Spinal cord (tissue), 10 donors: Measurements from ENCODE around the gene NOTUM. TPM values are rescaled to one million over a fixed set of nuclear protein-coding genes. Genes with fewer than 3 reads are reported as not detected.

ENCODE experiments used
- DNase-seq, 6 donors: peaks; one replicate each; pipeline versions ENCODE4 v3.0.0 to v3.0.0-alpha.2; 2013 to 2015; ENCODE audit warnings: low spot score in 6 of 6, low read depth in 4 of 6
- H3K27ac ChIP-seq: one replicate; pipeline ENCODE4 v1.5.1; 2013; ENCODE audit warnings: low read depth, low read length, control low read depth
- H3K27me3 ChIP-seq: one replicate; pipeline ENCODE4 v1.6.1; 2013; ENCODE audit warnings: low read length; ENCODE audit not compliant: control insufficient read depth, insufficient read depth
- H3K36me3 ChIP-seq: one replicate; pipeline ENCODE4 v1.6.1; 2013; ENCODE audit warnings: low read length; ENCODE audit not compliant: control insufficient read depth, insufficient read depth
- H3K4me1 ChIP-seq: one replicate; pipeline ENCODE4 v1.6.1; 2013; ENCODE audit warnings: low read length; ENCODE audit not compliant: control insufficient read depth, insufficient read depth
- H3K4me3 ChIP-seq: one replicate; pipeline ENCODE4 v1.5.1; 2013; ENCODE audit warnings: low read depth, low read length, control low read depth
- H3K9me3 ChIP-seq: one replicate; pipeline ENCODE4 v1.6.1; 2013; ENCODE audit warnings: low read length; ENCODE audit not compliant: control insufficient read depth, insufficient read depth
- WGBS: methylation state at CpG from one replicate; pipeline ENCODE4 v1.1.5; 2013; ENCODE audit warnings: missing lambda C conversion rate; ENCODE audit not compliant: insufficient coverage; 5-methylcytosine and 5-hydroxymethylcytosine counted together
- long read RNA-seq, 4 donors: transcript quantifications; one replicate each; lab custom pipeline, GENCODE V29; 2026
- polyA plus RNA-seq, 2 donors: library from polyadenylated mRNA; unstranded; fragments of 120-200 nt; gene quantifications; one replicate each; pipeline ENCODE4 v1.2.1, GENCODE V29; 2013; ENCODE audit not compliant: insufficient read length in 2 of 2
- total RNA-seq, 2 donors: library from RNA; depleted of rRNA in 1 of 2; stranded (reverse); fragments of 120-200 nt in 1 of 2; fragments of >200 nt in 1 of 2; gene quantifications; one replicate each; pipeline versions ENCODE4 v1.2.3 to v1.2.4, GENCODE V29; 2013 to 2014
- donor health status: healthy.

NOTUM gene
- 1 to 10 TPM in 1 of 2 donors, under 1 TPM in 1; 0.89 to 3.0 TPM for total RNA-seq
- 1 to 10 TPM in 1 of 2 donors, under 1 TPM in 1; 0.82 to 1.4 TPM for polyA plus RNA-seq
- long read RNA-seq, donor 1, result 0 reads
- long read RNA-seq, donor 2, partial matches to known transcripts, result 0 of 1 reads
- long read RNA-seq, donor 2, other reads (novel, unspliced or antisense), result 0 of 1 reads
- long read RNA-seq, donor 3, result 0 reads
- long read RNA-seq, donor 4, transcript NOTUM-201 (11 exons, 2,329 nt), result major isoform, 18 of 492 reads
- long read RNA-seq, donor 4, partial matches to known transcripts, result 430 of 492 reads
- long read RNA-seq, donor 4, other reads (novel, unspliced or antisense), result 43 of 492 reads

DNA sequence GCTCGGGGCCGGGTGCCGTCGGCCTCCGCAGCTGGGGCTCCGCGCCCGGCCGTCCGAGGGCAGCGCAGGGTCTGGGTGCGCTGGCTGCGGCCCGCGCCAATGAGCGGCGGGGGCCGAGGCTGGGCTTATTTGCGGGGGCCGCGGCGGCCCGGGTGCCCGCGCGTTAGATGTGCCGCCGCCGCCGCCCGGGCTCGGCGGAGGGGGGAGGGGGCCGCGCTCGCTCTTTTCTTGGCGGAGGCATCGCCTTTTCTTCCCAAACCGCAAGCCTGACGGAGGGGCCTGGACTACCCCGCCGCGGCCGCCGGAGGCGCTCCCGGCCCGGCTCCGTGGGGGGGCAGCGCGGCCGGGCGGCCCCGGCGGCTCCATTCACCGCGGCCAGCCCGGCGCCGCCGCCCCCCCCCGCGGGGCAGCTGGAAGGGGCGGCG, at the start of gene NOTUM:
Gene NOTUM (minus strand): TSS at position 101 of the 425 bp plus-strand sequence. CDS start 278 bp downstream, outside the sequence.
- Histone ChIP-seq H3K9me3 (no peaks in the 10 kb centered on the region), H3K27ac (no peak within 1 kb of the TSS), H3K4me1 (peaks cover 11% of the 10 kb centered on the region), H3K4me3 (no peak within 1 kb of the TSS), H3K36me3 (peaks cover 4% of the 10 kb centered on the region), H3K27me3 (peaks cover 49% of the 10 kb centered on the region)
- under 1% methylated on average over 58 of the region's 65 CpGs for WGBS
- DNase-seq, result peak in 2 of 6 donors; percentile 18 to 49

DNA sequence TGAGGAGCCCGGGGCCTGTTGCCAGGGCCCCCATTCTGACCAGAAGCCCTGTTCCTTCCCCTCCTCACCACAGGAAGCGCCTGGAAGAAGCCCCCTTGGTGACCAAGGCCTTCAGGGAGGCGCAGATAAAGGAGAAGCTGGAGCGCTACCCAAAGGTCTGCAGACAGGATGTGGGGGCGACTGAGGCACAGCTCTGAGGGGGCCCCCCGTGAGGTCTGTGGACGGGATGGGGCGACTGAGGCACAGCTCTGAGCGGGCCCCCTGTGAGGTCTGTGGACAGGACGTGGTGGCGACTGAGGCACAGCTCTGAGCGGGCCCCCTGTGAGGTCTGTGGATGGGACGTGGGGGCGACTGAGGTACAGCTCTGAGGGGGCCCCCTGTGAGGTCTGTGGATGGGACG, 48.4 kb upstream of the NOTUM start:
- H3K27ac ChIP-seq, result no peak overlapping the region
- no peaks in the 10 kb centered on the region for H3K27me3 ChIP-seq
- peaks cover 98% of the 10 kb centered on the region for H3K36me3 ChIP-seq
- peaks cover 63% of the 10 kb centered on the region for H3K4me1 ChIP-seq
- no peaks in the 10 kb centered on the region for H3K9me3 ChIP-seq
- 90% methylated on average over 15 of the region's 15 CpGs for WGBS
- DNase-seq, result no peak
- H3K4me3 ChIP-seq, result no peak overlapping the region

DNA sequence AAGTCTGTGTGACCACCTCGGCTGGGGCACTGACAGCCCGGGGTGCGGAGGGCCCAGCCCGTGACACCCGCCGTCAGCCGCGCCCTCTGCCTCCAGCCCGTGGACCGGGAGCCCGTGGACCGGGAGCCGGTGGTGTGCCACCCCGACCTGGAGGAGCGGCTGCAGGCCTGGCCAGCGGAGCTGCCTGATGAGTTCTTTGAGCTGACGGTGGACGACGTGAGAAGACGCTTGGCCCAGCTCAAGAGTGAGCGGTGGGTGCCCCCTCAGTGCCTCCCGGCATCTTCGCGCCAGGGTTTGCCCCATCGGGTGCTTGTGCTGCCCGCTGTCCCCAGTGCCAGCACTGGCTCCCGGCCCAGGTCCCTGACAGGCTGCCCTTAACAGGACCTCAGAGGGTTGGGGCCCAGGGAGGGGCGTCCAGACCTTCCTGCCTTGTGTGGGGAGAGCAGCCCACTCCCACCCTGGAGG, 48.0 kb upstream of the NOTUM start:
- no peaks in the 10 kb centered on the region for H3K27me3 ChIP-seq
- H3K9me3 ChIP-seq, result no peaks in the 10 kb centered on the region
- H3K36me3 ChIP-seq, result peaks cover 98% of the 10 kb centered on the region
- H3K27ac ChIP-seq, result no peak overlapping the region
- WGBS, result 91% methylated on average over 28 of the region's 28 CpGs
- no peak for DNase-seq
- no peak overlapping the region for H3K4me3 ChIP-seq
- peaks cover 63% of the 10 kb centered on the region for H3K4me1 ChIP-seq

DNA sequence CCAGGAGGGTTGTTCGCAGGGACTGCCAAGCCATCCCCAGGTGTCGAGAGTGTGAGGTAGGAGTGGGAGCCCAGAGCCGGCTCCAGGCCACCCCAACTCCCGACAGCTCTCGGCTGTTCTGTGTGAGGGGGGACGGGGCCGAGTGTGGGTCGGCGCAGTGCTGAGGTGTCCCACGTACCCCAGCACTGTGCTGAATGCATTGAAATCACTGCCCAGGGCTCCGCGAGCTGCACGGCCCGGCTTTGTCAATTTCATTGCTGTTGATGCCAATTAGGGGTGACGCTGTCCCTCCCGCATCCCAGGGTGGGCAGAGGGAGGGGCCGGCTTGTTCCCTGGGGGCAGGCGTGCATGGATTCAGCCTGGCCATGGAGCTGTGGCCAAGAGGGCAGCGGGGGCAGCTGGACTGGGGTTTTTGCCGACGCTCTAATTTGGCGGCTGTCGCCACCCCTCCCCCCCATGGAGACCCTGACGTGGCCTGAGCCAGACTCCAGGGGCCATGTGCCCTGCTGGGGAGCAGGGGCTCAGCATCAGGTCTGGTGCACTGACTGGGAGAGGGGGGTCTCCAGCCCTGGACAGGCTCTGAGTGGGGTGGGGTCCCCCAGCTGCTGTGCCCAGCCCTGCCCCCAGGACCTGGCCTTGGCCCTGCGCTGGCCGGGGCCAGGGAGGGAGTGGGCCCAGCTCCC, 47.4 kb upstream of the NOTUM start:
- 79% methylated on average over 24 of the region's 26 CpGs for WGBS
- Histone ChIP-seq H3K4me3 (no peak overlapping the region), H3K27ac (no peak overlapping the region), H3K4me1 (peaks cover 62% of the 10 kb centered on the region), H3K36me3 (peaks cover 98% of the 10 kb centered on the region), H3K9me3 (no peaks in the 10 kb centered on the region), H3K27me3 (no peaks in the 10 kb centered on the region)
- no peak for DNase-seq

DNA sequence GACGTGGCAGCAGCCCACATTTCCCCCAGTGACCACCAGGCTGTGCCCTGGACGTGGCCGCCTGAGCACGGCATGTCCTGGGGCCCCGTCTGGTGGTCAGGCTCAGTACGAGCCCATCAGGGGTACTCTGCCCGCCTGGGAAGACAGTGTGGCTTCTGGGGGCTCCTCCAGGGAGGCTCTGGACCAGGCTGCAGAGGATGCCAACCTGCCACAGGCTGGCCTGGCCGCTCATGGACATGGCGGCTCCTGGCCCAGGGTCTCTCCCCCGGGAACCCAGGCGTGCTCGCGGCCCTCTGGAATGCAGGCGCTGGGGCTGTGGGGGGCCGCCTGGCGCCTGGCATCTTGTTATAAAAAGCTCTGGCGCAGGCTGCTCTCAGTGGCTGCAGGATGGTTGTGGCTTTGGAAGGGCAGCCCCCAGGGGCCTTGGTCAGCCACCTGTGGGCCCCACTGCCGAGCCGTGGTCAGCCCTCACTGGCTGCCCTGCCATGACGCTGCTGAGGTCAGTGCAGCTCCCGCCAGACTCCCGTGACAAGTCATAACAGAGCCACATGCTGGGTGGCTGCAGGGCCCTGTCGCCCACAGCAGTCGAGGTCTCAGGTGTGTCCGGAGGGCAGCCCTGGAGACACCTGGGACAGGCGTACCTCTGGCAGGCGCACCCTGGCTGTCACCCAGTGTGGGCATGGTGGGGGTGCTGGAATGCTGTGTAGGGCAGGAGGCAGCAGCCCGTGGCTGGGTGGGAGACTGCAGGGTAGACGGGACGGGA, 46.7 kb upstream of the NOTUM start:
- Histone ChIP-seq H3K27me3 (no peaks in the 10 kb centered on the region), H3K36me3 (peaks cover 94% of the 10 kb centered on the region), H3K4me3 (no peak overlapping the region), H3K9me3 (no peaks in the 10 kb centered on the region), H3K4me1 (peaks cover 58% of the 10 kb centered on the region), H3K27ac (no peak overlapping the region)
- no peak for DNase-seq
- WGBS, result 72% methylated on average over 29 of the region's 30 CpGs

DNA sequence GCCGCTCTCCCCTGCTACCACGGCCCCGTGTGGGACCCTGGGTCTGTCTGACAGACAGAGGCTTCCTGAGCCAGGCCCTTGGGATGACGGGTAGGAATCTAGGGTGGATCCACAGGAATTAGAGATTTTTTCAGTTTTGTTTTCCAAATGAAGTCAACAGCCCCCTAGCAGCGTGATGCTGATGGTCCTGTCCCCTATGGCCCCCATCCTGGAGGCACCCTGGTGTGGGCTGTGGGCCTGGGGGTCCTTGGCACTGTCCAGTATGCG, 46.2 kb upstream of the NOTUM start:
- H3K4me1 ChIP-seq, result peaks cover 53% of the 10 kb centered on the region
- no peaks in the 10 kb centered on the region for H3K27me3 ChIP-seq
- H3K9me3 ChIP-seq, result no peaks in the 10 kb centered on the region
- peaks cover 89% of the 10 kb centered on the region for H3K36me3 ChIP-seq
- WGBS, result 90% methylated on average over 6 of the region's 6 CpGs
- DNase-seq, result no peak
- H3K4me3 ChIP-seq, result no peak overlapping the region
- H3K27ac ChIP-seq, result no peak overlapping the region

DNA sequence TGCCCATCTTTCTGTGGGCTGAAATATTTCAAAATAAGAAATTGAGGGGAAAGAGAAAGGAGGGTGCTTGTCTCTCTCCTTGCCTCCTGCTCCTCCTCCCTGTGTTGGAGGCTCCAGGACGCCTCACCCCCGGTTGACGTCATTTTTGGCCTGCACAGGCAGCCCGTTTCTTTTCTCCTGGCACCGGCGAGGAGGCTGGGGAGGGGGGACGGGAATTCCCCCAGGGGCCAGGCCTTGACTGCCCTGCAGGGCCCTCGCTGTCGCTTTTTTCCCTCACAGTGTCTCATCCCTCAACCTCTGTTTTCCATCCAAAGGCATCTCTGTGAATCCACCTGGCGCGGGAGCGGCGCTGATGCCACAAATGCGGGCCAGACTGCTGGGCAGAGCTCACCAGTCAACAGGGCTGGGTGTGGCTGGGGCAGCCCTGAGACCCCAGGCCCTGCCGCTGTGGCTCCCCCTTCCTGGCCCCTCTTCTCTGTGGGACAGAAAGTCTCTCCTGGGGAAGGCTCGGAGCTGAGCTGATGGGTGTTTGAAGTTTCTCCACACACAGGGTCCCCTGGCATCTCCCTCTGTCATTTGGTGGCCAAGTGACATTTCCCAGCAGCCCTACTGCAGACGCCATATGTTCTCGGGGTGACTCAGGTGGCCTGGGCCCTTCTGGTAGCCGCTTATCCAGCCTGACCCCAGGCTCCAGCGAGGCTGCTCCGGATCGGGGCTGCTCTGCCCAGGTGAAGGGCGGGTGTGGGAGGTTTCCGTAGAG, 45.7 kb upstream of the NOTUM start:
- peak in 1 of 6 donors; percentile 72 for DNase-seq
- no peak overlapping the region for H3K4me3 ChIP-seq
- H3K27me3 ChIP-seq, result no peaks in the 10 kb centered on the region
- H3K9me3 ChIP-seq, result no peaks in the 10 kb centered on the region
- H3K36me3 ChIP-seq, result peaks cover 84% of the 10 kb centered on the region
- no peak overlapping the region for H3K27ac ChIP-seq
- H3K4me1 ChIP-seq, result peaks cover 49% of the 10 kb centered on the region
- 85% methylated on average over 16 of the region's 24 CpGs for WGBS

DNA sequence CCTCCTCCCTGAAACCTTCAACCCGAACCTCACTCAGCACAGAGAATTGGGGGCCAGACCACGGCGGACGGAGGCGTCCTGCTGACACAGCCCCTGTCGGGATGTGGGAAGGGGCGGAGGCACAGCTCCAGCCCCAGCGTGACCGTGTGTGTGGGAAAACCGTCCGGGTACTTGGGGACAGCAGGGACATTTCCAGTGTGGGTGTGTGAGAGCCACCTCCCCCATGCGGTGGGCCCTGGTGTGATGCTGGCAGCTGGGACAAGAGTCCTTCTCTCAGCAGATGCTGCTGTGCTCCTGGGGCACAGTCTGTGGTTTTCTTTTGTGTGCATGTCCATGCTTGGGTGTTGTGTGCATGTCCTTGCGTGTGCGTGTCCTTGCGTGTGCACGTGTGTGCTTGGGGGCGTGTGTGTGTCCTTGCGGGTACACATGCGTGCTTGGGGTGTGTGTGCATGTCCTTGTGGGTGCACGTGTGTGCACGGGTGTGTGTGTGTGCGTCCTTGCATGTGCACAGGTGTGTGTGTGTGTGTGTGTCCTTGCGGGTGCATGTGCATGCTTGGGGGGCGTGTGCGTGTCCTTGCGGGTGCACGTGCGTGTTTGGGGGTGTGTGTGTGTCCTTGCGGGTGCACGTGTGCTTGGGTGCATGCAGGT, 44.8 kb upstream of the NOTUM start:
- DNase-seq, result no peak
- Histone ChIP-seq H3K9me3 (no peaks in the 10 kb centered on the region), H3K27me3 (no peaks in the 10 kb centered on the region), H3K4me1 (peaks cover 55% of the 10 kb centered on the region), H3K27ac (no peak overlapping the region), H3K36me3 (peaks cover 84% of the 10 kb centered on the region), H3K4me3 (no peak overlapping the region)
- WGBS, result 88% methylated on average over 28 of the region's 30 CpGs
